Osteocyte (in vitro differentiated cells): ENCODE data around the gene TRPV4. TPM values are rescaled to one million over a fixed set of nuclear protein-coding genes. Genes with fewer than 3 reads are reported as not detected.

Experiments
- DNase-seq: peaks from one replicate; pipeline ENCODE4 v3.0.0; 2021; ENCODE audit warnings: mixed read lengths; ENCODE audit not compliant: unreplicated experiment; ENCODE audit errors: extremely low spot score
- H3K27ac Mint-ChIP-seq: one replicate; pipeline ENCODE4 v1.8.0; 2021; ENCODE audit warnings: mild to moderate bottlenecking, mixed read lengths; ENCODE audit not compliant: unreplicated experiment
- H3K27me3 Mint-ChIP-seq: one replicate; pipeline ENCODE4 v1.8.0; 2021; ENCODE audit warnings: mixed read lengths; ENCODE audit not compliant: unreplicated experiment
- H3K36me3 Mint-ChIP-seq: one replicate; pipeline ENCODE4 v1.8.0; 2021; ENCODE audit warnings: mixed read lengths; ENCODE audit not compliant: unreplicated experiment
- H3K4me1 Mint-ChIP-seq: one replicate; pipeline ENCODE4 v1.8.0; 2021; ENCODE audit warnings: mixed read lengths; ENCODE audit not compliant: unreplicated experiment
- H3K4me3 Mint-ChIP-seq: one replicate; pipeline ENCODE4 v1.8.0; 2021; ENCODE audit warnings: mild to moderate bottlenecking, moderate library complexity, mixed read lengths; ENCODE audit not compliant: unreplicated experiment
- H3K9me3 Mint-ChIP-seq: one replicate; pipeline ENCODE4 v1.8.0; 2021; ENCODE audit warnings: mixed read lengths; ENCODE audit not compliant: unreplicated experiment
- CTCF ChIP-seq: fragments of 200-600 bp; sonication (generic); IDR thresholded peaks from 2 replicates; pipeline ENCODE4 v1.5.0; 2021; ENCODE audit warnings: antibody characterized with exemption, mild to moderate bottlenecking, moderate library complexity
- total RNA-seq: library from RNA; stranded (reverse); gene quantifications from 2 replicates; pipeline ENCODE4 v1.2.1, GENCODE V29; 2021

The TRPV4 gene
- total RNA-seq, 1 donor from 2014 or later, result 1.6 TPM

GRCh38 chr12:109741286-109741969, 91.8 kb downstream of the TRPV4 start:
- no peaks in the 10 kb centered on the region for H3K4me1 Mint-ChIP-seq
- H3K36me3 Mint-ChIP-seq, result no peaks in the 10 kb centered on the region
- no peak for TF ChIP-seq CTCF
- DNase-seq, result no peak
- H3K9me3 Mint-ChIP-seq, result no peaks in the 10 kb centered on the region
- no peaks in the 10 kb centered on the region for H3K27me3 Mint-ChIP-seq
- no peak overlapping the region for H3K4me3 Mint-ChIP-seq
- H3K27ac Mint-ChIP-seq, result no peak overlapping the region

- no peaks in the 10 kb centered on the region for H3K27me3 Mint-ChIP-seq
- DNase-seq, result no peak
- H3K4me1 Mint-ChIP-seq, result no peaks in the 10 kb centered on the region
- no peaks in the 10 kb centered on the region for H3K9me3 Mint-ChIP-seq
- no peak overlapping the region for H3K27ac Mint-ChIP-seq
- no peak for TF ChIP-seq CTCF
- H3K4me3 Mint-ChIP-seq, result no peak overlapping the region
- no peaks in the 10 kb centered on the region for H3K36me3 Mint-ChIP-seq
These were observed 92.4 kb downstream of the TRPV4 start for GRCh38 chr12:109740694-109741245.

- H3K4me3 Mint-ChIP-seq, result no peak overlapping the region
- TF ChIP-seq CTCF, result no peak
- no peaks in the 10 kb centered on the region for H3K36me3 Mint-ChIP-seq
- H3K9me3 Mint-ChIP-seq, result no peaks in the 10 kb centered on the region
- H3K27me3 Mint-ChIP-seq, result peaks cover 7% of the 10 kb centered on the region
- DNase-seq, result no peak
- H3K4me1 Mint-ChIP-seq, result peaks cover 2% of the 10 kb centered on the region
- no peak overlapping the region for H3K27ac Mint-ChIP-seq
These were observed 93.2 kb downstream of the TRPV4 start for GRCh38 chr12:109739747-109740693.

GRCh38 chr12:109738878-109739665, 94.1 kb downstream of the TRPV4 start:
- peaks cover 12% of the 10 kb centered on the region for H3K4me1 Mint-ChIP-seq
- TF ChIP-seq CTCF, result no peak
- no peak for DNase-seq
- no peak overlapping the region for H3K4me3 Mint-ChIP-seq
- no peaks in the 10 kb centered on the region for H3K36me3 Mint-ChIP-seq
- peaks cover 11% of the 10 kb centered on the region for H3K27me3 Mint-ChIP-seq
- H3K27ac Mint-ChIP-seq, result no peak overlapping the region
- H3K9me3 Mint-ChIP-seq, result no peaks in the 10 kb centered on the region
